IMR-90 (cell line): Measurements from ENCODE around the gene SLX9. TPM values are rescaled to one million over a fixed set of nuclear protein-coding genes. Genes with fewer than 3 reads are reported as not detected.

Experiments
- ATAC-seq: fragments of 200-7000 bp; cut with Tn5 transposase; 2 replicates; pipeline ENCODE4 v1.9.1; 2020; ENCODE audit warnings: low read depth, mild to moderate bottlenecking, moderate library complexity
- BruUV-seq: library from RNA; stranded (reverse); fragments of 400-500 nt; replicated peaks from 2 replicates; lab custom pipeline; 2021; lab: Mats Ljungman, UMichigan
- CTCF ChIA-PET: fragments of 300-600 bp; formaldehyde crosslinking; extraction: SDS; loops from one replicate; lab custom pipeline; 2021; ENCODE audit warnings: antibody characterized with exemption; lab: Yijun Ruan, JAX
- POLR2A ChIA-PET: fragments of 300-600 bp; sonication (Branson Sonifier 250); formaldehyde crosslinking; loops from one replicate; lab custom pipeline; 2022; ENCODE audit warnings: antibody characterized with exemption; ENCODE audit not compliant: unreplicated experiment; lab: Charles Lee
- DNase-seq: peaks from one replicate; pipeline ENCODE4 v3.0.0; 2013
- H2AFZ ChIP-seq: replicated peaks from 2 replicates; pipeline ENCODE3; 2013; ENCODE audit warnings: low read length, mild to moderate bottlenecking; ENCODE audit not compliant: poor library complexity
- H2AK5ac ChIP-seq: 2 replicates; pipeline ENCODE4 v1.6.1; 2013; ENCODE audit warnings: low read depth, low read length, inconsistent platforms
- H2AK9ac ChIP-seq: replicated peaks from 2 replicates; pipeline ENCODE3; 2013; ENCODE audit warnings: mild to moderate bottlenecking, low read depth, low read length, moderate library complexity; ENCODE audit not compliant: poor library complexity
- H2BK120ac ChIP-seq: 2 replicates; pipeline ENCODE4 v1.6.1; 2013; ENCODE audit warnings: low read depth, low read length, inconsistent platforms
- H2BK15ac ChIP-seq: 3 replicates; pipeline ENCODE4 v1.6.1; 2013; ENCODE audit warnings: low read depth, low read length, inconsistent platforms
- H2BK20ac ChIP-seq: 2 replicates; pipeline ENCODE4 v1.6.1; 2013; ENCODE audit warnings: low read depth, mild to moderate bottlenecking, inconsistent platforms, low read length, moderate library complexity
- H2BK5ac ChIP-seq: 2 replicates; pipeline ENCODE4 v1.6.1; 2013; ENCODE audit warnings: mild to moderate bottlenecking, low read depth, low read length, inconsistent platforms; ENCODE audit not compliant: poor library complexity, severe bottlenecking
- H3K14ac ChIP-seq: replicated peaks from 2 replicates; pipeline ENCODE4 v1.6.1; 2013; ENCODE audit warnings: low read depth, low read length, inconsistent platforms
- H3K18ac ChIP-seq: 2 replicates; pipeline ENCODE4 v1.6.1; 2013; ENCODE audit warnings: low read depth, low read length, control low read depth
- H3K23ac ChIP-seq: 2 replicates; pipeline ENCODE4 v1.6.1; 2013; ENCODE audit warnings: low read depth, low read length, inconsistent platforms
- H3K27ac ChIP-seq: 2 replicates; pipeline ENCODE4 v1.5.1; 2013; ENCODE audit warnings: mild to moderate bottlenecking, control low read depth, low read length; ENCODE audit not compliant: insufficient read depth
- H3K27me3 ChIP-seq: 2 replicates; pipeline ENCODE4 v1.6.1; 2013; ENCODE audit warnings: low read length; ENCODE audit not compliant: control insufficient read depth, insufficient read depth
- H3K36me3 ChIP-seq: 2 replicates; pipeline ENCODE4 v1.6.1; 2013; ENCODE audit warnings: low read length, mixed read lengths; ENCODE audit not compliant: control insufficient read depth, insufficient read depth
- H3K4ac ChIP-seq: 2 replicates; pipeline ENCODE4 v1.6.1; 2013; ENCODE audit warnings: low read depth, low read length, inconsistent platforms
- H3K4me1 ChIP-seq: 2 replicates; pipeline ENCODE4 v1.6.1; 2013; ENCODE audit warnings: low read length, mixed read lengths; ENCODE audit not compliant: control insufficient read depth, insufficient read depth
- H3K4me2 ChIP-seq: 2 replicates; pipeline ENCODE4 v1.6.1; 2013; ENCODE audit warnings: low read depth, mild to moderate bottlenecking, control low read depth, low read length, moderate library complexity
- H3K4me3 ChIP-seq: 2 replicates; pipeline ENCODE4 v1.5.1; 2013; ENCODE audit warnings: low read depth, mild to moderate bottlenecking, control low read depth, low read length, moderate library complexity; ENCODE audit not compliant: insufficient read depth
- H3K56ac ChIP-seq: 2 replicates; pipeline ENCODE4 v1.6.1; 2013; ENCODE audit warnings: low read length, inconsistent platforms; ENCODE audit not compliant: insufficient read depth; ENCODE audit errors: extremely low read depth
- H3K79me1 ChIP-seq, 2 experiments: 2 replicates each; pipeline ENCODE4 v1.6.1; 2013; ENCODE audit warnings: low read length in 2 of 2, inconsistent platforms in 1 of 2, low read depth in 1 of 2
- H3K9ac ChIP-seq: 2 replicates; pipeline ENCODE4 v1.6.1; 2013; ENCODE audit warnings: low read depth, low read length, control low read depth
- H3K9me1 ChIP-seq: 2 replicates; pipeline ENCODE4 v1.6.1; 2013; ENCODE audit warnings: low read length, inconsistent platforms; ENCODE audit not compliant: insufficient read depth
- H3K9me3 ChIP-seq: 2 replicates; pipeline ENCODE4 v1.6.1; 2013; ENCODE audit warnings: low read length; ENCODE audit not compliant: control insufficient read depth, insufficient read depth
- H4K20me1 ChIP-seq: 2 replicates; pipeline ENCODE4 v1.6.1; 2013; ENCODE audit warnings: low read length, inconsistent platforms; ENCODE audit not compliant: insufficient read depth
- H4K5ac ChIP-seq: 2 replicates; pipeline ENCODE4 v1.6.1; 2013; ENCODE audit warnings: mild to moderate bottlenecking, low read depth, low read length, control low read depth
- H4K8ac ChIP-seq, 2 experiments: 2 replicates each; pipeline ENCODE4 v1.6.1; 2013; ENCODE audit warnings: low read depth in 2 of 2, low read length in 2 of 2, control low read depth in 1 of 2, inconsistent platforms in 1 of 2
- H4K91ac ChIP-seq: 2 replicates; pipeline ENCODE4 v1.6.1; 2013; ENCODE audit warnings: low read depth, low read length, inconsistent platforms; ENCODE audit not compliant: insufficient read depth
- BHLHE40 ChIP-seq: fragments of 150-350 bp; IDR thresholded peaks from 2 replicates; pipeline ENCODE4 v1.6.1; 2016; ENCODE audit warnings: mild to moderate bottlenecking, low read depth, low read length
- CEBPB ChIP-seq: IDR thresholded peaks from 2 replicates; pipeline ENCODE4 v1.6.1; 2012; ENCODE audit warnings: low read depth, low read length, improper control_type of control experiment
- FOS ChIP-seq: fragments of 150-350 bp; IDR thresholded peaks from 2 replicates; pipeline ENCODE4 v1.6.1; 2016; ENCODE audit warnings: low read depth, low read length
- MAFK ChIP-seq: IDR thresholded peaks from 2 replicates; pipeline ENCODE4 v1.6.1; 2012; ENCODE audit warnings: low read depth, low read length, improper control_type of control experiment
- MXI1 ChIP-seq: IDR thresholded peaks from 2 replicates; pipeline ENCODE4 v1.6.1; 2012; ENCODE audit warnings: low read depth, mild to moderate bottlenecking, low read length, moderate library complexity, borderline replicate concordance
- RFX5 ChIP-seq: IDR thresholded peaks from 2 replicates; pipeline ENCODE4 v1.8.0; 2012; ENCODE audit warnings: low read depth, mild to moderate bottlenecking, low read length, moderate library complexity
- SMC3 ChIP-seq: fragments of 150-350 bp; IDR thresholded peaks from 2 replicates; pipeline ENCODE4 v1.6.1; 2016; ENCODE audit warnings: low read depth, mild to moderate bottlenecking, antibody characterized with exemption, low read length, moderate library complexity
- WGBS, 2 experiments: methylation state at CpG; one replicate each; pipeline versions ENCODE4 v1.1.5 to v1.1.7; 2013; ENCODE audit warnings: missing lambda C conversion rate in 2 of 2; ENCODE audit not compliant: insufficient read length in 1 of 2; ENCODE audit errors: extremely low coverage in 2 of 2; 5-methylcytosine and 5-hydroxymethylcytosine counted together
- dilution Hi-C: fragments of 300-500 bp; cut with HindIII; formaldehyde crosslinking; loops from one replicate; pipeline ENCODE4 v1.14.3; 2018; ENCODE audit warnings: low sequenced_read_pairs; ENCODE audit not compliant: unreplicated experiment
- in situ Hi-C: fragments of 300-500 bp; cut with MboI; formaldehyde crosslinking; loops from 3 replicates; pipeline ENCODE4 v1.14.3; 2019; ENCODE audit warnings: low sequenced_read_pairs, inconsistent platforms, mixed read lengths
- intact Hi-C: fragments of 100-400 bp; cut with micrococcal nuclease; formaldehyde crosslinking; loops from 2 replicates; pipeline ENCODE4 v1.10.0; 2022
- polyA plus RNA-seq, 3 experiments: library from polyadenylated mRNA; depleted of rRNA; stranded (reverse); fragments of >200 nt; gene quantifications; 2 replicates each; pipeline ENCODE4 v1.2.3, GENCODE V29; 2012; ENCODE audit warnings: low replicate concordance in 1 of 3
- total RNA-seq: library from RNA; depleted of rRNA; stranded (reverse); fragments of >200 nt; gene quantifications from 2 replicates; pipeline ENCODE4 v1.2.3, GENCODE V29; 2012
- TF ChIP-seq, protein P1 (sequence below): fragments of 150-350 bp; IDR thresholded peaks from 2 replicates; pipeline ENCODE4 v1.6.1; 2017; ENCODE audit warnings: mild to moderate bottlenecking, antibody characterized with exemption, low read length, low read depth
- TF ChIP-seq, protein P2 (sequence below): fragments of 150-350 bp; IDR thresholded peaks from 2 replicates; pipeline ENCODE4 v1.6.1; 2016; ENCODE audit warnings: low read depth, mild to moderate bottlenecking, low read length, moderate library complexity, borderline replicate concordance

SLX9 gene
- total and polyA plus RNA-seq, 2 of the 4 experiments (the other 2 are of a cell fraction), result 10.4 to 21.7 TPM

DNA sequence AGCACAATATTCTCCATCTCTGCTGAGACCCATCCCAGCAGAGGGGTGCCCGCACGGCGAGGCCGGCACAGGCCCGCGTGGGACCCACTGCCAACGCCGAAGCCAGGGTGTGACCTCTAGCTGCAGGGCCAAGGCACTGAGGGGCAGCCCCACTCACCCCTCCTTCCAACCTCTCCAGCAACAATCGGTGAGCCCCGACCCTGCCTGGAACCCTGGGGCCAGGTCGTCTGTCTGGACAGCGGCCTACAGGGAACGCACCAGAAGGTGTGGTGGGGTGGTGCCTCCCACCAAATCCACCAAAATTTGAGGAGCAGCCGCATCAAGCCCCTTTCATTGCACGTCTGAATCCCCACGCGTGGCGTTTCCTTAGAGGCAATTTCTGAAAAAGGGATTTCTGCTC lies 71.6 kb downstream of the SLX9 start:
- Histone ChIP-seq H3K23ac (peak overlapping the region; percentile 17; the same call in 1 of the 2 replicates), H4K5ac (peak overlapping the region; percentile 32; the same call in 1 of the 2 replicates), H3K4me2 (no peak overlapping the region), H4K91ac (peak overlapping the region; percentile 100), H3K36me3 (no peaks in the 10 kb centered on the region), H3K4me3 (no peak overlapping the region), H3K9me3 (peaks cover 5% of the 10 kb centered on the region), H2BK5ac (peak overlapping the region; percentile 90), H3K18ac (peak overlapping the region; percentile 12), H4K8ac (peak overlapping the region; percentile 96 to 97), H3K79me1 (peaks cover 2 to 17% of the 10 kb centered on the region in 2 experiments; a peak in 2 of 4 replicates), H2AFZ (no peak overlapping the region), H3K9ac (no peak overlapping the region), H3K27me3 (no peaks in the 10 kb centered on the region), H2AK5ac (peak overlapping the region; percentile 100), H2BK15ac (peak overlapping the region; percentile 87; the same call in 2 of the 3 replicates), H3K4me1 (peaks cover 22% of the 10 kb centered on the region), H4K20me1 (no peaks in the 10 kb centered on the region), H3K9me1 (peaks cover 15% of the 10 kb centered on the region), H3K27ac (peak overlapping the region; percentile 80; the same call in 1 of the 2 replicates), H3K14ac (peak overlapping the region; percentile 92), H3K4ac (peak overlapping the region; percentile 99), H3K56ac (no peak overlapping the region), H2BK120ac (peak overlapping the region; percentile 100), H2BK20ac (peak overlapping the region; percentile 99), H2AK9ac (peak overlapping the region; percentile 89)
- no peak for ATAC-seq
- intact Hi-C loops, result no loop called here
- in situ Hi-C loops, result no loop called here
- BruUV-seq, result no TSS peak
- no peak for DNase-seq
- ChIA-PET CTCF (no interaction called here), POLR2A (no interaction called here)
- dilution Hi-C loops, result no loop called here
- no peak for TF ChIP-seq RFX5
- TF ChIP-seq, protein P1, sequence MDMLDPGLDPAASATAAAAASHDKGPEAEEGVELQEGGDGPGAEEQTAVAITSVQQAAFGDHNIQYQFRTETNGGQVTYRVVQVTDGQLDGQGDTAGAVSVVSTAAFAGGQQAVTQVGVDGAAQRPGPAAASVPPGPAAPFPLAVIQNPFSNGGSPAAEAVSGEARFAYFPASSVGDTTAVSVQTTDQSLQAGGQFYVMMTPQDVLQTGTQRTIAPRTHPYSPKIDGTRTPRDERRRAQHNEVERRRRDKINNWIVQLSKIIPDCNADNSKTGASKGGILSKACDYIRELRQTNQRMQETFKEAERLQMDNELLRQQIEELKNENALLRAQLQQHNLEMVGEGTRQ, result no peak
- no peak for TF ChIP-seq BHLHE40
- no peak for TF ChIP-seq CEBPB
- TF ChIP-seq, protein P2, sequence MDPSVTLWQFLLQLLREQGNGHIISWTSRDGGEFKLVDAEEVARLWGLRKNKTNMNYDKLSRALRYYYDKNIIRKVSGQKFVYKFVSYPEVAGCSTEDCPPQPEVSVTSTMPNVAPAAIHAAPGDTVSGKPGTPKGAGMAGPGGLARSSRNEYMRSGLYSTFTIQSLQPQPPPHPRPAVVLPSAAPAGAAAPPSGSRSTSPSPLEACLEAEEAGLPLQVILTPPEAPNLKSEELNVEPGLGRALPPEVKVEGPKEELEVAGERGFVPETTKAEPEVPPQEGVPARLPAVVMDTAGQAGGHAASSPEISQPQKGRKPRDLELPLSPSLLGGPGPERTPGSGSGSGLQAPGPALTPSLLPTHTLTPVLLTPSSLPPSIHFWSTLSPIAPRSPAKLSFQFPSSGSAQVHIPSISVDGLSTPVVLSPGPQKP, result no peak
- no peak for TF ChIP-seq SMC3
- TF ChIP-seq FOS, result no peak
- no peak for TF ChIP-seq MXI1
- no peak for TF ChIP-seq MAFK
- 98% methylated on average over 8 of the region's 18 CpGs; no CpG with 5 or more reads in 1 of the 2 experiments for WGBS, 2 experiments
